HG02623 (cell line): Measurements from ENCODE around the gene SPON1.
"Not testable (repeated sequence)": the region's sequence is repeated elsewhere in the genome, so short reads cannot be mapped to it uniquely, and the experiment has no call there.

Experiments
- ATAC-seq: cut with Tn5 transposase; IDR thresholded peaks from one replicate; pipeline ENCODE4 v1.9.1; 2021; ENCODE audit warnings: moderate library complexity; ENCODE audit not compliant: unreplicated experiment

SPON1 gene

DNA sequence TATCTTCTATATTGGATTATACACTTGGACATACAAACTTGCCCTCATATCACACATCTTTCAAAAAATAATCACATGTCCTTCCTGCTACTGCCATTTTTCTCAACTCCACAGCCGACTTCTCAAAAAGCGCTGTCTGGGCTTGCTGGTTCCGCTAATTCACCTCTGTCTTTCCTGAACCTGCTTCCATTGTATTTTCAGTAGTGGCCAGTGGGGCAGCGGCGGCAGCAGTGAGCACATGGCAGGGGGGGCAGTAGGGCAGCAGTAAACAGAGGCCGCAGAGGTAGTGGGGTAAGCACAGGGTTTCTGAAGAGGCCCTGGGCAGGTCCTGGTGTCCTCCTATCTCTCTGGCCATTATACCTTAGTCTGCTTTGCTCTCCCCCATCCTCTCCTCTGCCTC lies 270.1 kb downstream of the SPON1 start:
- no peak for ATAC-seq

DNA sequence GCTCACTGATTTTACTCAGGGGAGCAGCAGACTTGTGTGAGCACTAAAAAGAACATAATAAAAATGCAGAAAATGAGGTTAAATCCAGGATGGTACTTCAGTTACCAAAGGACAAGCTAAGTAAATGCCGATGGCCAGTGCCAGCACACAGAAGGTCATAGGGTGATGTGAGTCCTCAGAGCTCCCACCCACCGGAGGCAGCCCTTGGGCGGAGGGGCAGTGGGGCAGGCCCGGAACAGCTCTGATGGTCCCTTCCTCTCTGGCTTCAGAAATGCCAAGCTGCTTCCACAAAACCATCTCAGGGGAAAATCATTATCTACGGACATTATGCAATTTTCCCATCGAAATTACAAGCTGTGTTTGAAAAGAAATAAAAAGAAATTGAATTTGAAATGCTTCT lies 271.9 kb downstream of the SPON1 start:
- ATAC-seq, result no peak

DNA sequence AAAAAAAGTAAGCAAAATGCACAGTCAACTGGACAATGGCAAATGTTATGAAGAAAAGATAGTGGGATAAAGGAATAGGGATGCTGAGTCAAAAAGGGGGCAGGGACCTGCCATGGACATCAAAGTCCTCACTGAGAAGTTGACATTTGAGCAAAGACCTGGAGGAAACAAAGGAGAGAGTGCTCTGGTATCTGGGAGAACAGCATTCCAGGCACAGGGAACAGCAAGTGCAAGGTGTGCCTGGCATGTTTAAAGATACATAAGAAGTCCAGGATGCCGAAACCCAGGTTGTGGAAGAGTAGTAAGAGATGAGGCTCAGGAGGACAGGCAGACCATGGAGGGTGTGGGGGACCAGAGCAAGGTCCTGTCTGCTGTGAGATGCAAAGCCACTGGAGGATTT lies 273.2 kb downstream of the SPON1 start:
- ATAC-seq, result no peak

DNA sequence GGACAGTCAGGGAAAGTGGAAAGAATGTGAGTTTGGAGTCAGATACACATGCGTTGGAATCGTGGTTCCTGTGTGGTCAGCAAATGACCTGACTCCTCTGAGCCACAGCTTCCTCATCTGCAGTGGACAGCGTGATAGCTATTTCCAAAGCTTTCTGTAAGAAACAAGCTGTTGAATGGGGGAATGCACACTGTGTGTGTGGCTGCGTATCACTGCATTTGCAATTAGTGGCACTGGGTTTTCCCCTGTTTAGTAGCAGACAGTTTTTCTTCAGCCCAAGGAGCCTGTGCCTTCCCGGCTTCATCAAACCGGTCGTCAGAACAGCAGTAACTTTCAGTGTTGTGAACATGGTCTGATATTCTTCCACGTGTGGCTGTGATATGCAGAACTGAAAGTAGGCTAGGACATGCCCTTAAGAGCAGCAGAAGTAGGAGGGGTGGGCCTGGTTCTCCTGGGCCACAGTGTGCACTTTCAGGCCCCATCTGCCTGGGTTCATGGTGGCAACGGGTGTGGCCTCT lies 275.0 kb downstream of the SPON1 start:
- peak; percentile 95 for ATAC-seq

DNA sequence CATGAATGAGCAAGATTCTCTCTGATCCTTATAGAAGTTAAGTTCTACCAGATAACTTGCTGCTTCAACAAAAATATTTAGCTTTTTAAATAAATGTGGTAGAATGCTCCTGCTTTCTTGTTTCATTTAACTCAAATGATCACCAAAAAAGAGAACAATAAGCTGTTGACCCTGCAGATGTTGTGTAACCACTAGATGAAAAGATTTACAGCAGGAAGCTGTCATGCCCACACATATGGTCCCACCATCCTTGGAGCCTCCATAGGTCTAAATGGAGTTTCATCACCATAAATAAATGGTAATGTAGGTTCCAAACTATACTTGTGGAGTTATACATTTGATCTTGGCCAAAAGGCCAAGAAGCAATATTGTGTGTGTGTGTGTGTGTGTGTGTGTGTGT lies 277.7 kb downstream of the SPON1 start:
- no peak for ATAC-seq

DNA sequence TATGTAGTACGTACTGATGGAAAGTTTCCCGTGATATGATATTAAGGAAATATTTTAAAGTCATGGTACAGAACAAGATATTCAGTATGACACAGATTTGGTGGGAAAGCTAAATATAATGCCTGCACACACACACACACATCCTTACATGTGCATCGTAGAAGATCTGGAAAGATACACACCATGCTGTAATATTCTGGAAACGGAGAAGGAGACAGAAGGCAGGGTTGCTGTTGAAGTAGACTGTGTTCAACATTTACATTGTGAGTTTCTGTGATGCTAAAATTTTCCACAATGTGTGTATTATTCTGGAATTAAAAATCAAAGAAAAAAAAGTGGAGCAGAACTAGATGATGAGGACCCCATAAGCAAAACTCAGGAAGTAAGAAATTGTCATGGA lies 278.4 kb downstream of the SPON1 start:
- no peak for ATAC-seq

DNA sequence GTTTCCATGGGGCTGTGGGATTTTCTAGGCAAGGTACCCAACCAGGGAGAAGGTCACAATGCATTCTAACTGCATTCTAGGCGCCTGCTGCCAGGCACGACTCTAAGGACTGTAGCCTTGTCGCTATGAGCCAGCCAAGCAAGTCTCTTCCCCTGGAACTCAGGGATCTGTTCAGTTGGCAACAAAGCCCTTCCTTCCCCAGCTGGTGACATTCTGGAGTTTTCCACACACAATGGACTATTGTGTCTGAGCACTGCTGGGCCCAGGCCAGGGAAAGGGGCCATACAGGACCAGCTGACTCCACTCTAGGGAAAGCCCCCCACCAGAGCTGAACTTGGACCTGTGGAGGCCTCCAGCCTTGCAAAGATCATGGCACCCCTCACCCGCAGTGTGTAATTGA lies 279.7 kb downstream of the SPON1 start:
- ATAC-seq, result no peak

DNA sequence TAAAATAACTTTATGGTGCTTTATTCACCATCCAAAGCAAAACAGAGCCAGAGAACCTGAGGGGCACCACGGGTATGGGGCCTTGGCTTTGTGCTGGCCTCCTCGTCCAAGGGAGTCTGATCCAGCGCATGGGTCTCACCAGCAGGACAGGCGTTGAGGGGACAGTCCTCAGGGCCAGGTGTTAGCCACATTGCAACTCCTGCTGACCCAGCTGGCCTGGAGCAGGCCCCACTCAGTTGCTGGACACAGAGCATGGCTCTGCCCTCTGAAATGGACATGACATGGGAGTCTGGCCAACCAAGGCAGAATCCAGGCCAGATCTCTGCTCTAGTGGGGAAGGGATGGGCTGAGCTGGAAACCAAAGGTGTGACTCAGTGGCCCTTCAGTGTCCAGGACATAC lies 280.2 kb downstream of the SPON1 start:
- ATAC-seq, result no peak

DNA sequence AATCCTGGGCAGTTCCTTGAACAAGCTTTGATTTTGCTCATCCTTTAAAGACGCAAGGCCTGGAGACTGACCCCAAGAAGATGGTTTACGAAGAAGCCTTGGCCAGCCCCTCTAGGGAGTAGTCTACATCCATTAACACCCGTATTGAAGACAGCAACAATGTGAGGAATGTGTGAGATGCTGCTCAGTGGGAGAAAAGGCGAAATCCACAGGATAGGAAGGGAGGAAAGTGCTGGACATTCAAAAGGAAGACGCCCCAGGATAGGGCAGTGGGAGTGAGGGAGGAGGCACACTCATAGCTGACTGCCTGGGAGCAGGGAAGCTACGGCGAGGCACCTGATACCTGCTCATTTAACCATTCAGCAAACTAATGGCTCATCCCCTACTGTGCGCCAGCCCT lies 282.4 kb downstream of the SPON1 start:
- no peak for ATAC-seq

DNA sequence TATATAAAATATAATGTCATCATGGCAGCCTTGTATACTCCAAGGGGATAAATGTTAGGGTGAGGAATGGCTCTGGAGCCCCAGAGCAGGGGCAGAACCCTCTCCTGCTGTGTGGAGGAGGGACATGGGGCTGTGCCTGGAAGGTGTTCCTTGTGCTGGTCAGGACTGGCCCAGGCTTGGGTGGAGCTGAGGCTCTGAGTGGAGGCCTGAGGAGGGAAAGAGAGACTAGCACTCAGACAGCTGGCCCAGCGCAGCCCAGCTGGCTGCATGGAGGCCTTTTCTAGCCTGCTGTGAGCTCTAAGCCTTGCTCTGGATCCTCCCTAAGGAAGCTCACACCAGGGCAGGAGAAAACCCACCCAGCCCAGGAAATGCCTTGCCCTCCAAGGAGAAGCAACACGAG lies 282.9 kb downstream of the SPON1 start:
- ATAC-seq, result no peak

DNA sequence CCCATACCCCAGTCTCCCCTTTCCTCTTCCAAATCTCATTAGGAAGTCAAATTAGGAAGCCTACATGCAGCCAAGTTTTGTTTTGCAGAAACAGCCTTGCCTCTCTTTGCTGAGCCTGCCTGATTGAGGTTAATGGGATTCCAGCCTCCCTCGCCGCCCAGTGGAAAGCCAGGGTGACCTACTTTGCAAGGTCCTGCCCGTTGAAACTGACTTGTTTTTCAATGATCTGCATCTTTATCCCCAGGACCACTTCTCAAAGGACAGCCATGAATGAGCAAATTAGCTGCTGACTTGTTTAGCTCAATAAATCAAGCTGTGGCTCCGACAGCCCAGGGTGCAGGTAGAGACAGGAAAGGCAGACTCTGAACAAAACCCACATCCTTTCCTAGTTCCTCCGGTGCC lies 286.1 kb downstream of the SPON1 start:
- ATAC-seq, result no peak

DNA sequence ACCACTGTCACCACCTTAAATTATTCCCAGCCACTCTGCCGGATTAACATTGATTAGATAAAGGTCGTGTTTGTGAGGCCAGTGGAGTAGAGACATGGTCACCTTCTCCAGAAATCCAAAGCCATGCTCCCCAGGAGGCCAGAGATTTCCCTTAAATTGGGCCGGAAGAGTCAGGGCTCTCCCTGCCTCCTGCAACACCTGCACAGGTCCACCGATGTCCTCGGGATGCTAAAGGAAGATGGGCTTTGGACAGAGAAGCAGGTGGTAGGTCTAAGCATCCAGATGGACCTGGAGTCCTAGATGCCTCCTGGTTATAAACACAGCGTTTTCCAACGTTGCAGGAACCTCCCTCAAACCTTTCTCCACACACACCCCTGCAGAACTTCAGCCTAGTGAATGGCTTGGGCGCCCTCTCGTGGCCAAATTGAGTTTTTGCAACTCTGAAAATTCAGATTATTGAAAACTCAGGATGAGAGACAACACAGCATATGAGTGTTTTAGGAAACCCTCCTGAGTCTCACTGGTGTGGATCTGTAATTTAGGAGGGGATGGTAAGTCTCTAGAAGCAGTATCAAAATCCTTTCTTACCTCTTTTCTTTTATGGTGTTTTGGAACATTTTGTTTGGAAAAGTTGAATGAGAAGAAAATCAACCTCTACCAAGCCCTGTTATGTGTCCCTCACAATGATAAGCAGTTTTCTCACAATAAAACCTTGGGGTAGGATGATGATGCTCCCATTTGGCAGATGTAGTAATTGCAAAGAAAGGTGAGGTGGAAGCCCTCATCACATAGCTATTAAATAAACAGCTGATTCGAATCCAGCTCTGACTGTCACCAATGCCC lies 286.8 kb downstream of the SPON1 start:
- no peak for ATAC-seq

DNA sequence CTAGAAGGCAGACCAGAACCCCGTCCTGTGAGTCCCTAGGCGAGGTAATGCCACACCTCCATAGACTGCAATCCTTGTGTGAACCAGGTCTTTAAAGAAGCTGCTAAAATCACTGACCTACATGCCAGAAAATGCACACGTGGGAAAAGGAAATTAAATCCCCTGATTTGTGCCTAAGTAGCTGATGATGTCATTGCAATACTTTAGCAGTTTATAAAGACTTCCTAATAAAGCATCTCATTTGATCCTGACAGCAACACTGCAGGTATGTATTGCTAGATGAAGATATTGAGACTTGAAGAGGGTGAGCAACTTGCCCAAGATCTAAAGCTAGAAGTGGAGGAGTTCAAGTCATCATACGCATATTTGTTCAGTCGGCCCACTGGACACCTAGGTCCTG lies 289.2 kb downstream of the SPON1 start:
- no peak for ATAC-seq

DNA sequence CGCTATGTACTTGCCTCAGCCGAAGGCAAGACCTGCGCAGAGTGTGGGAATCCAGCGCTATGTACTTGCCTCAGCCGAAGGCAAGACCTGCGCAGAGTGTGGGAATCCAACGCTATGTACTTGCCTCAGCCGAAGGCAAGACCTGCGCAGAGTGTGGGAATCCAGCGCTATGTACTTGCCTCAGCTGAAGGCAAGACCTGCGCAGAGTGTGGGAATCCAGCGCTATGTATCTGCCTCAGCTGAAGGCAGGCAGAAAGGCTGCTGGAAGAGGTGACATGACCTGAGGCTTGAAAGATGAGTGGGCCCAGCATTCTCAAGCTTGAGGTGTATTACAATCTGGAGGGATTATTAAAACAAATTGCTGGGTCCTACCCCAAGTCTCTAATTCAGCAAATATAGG lies 290.0 kb downstream of the SPON1 start:
- not testable (repeated sequence) for ATAC-seq

DNA sequence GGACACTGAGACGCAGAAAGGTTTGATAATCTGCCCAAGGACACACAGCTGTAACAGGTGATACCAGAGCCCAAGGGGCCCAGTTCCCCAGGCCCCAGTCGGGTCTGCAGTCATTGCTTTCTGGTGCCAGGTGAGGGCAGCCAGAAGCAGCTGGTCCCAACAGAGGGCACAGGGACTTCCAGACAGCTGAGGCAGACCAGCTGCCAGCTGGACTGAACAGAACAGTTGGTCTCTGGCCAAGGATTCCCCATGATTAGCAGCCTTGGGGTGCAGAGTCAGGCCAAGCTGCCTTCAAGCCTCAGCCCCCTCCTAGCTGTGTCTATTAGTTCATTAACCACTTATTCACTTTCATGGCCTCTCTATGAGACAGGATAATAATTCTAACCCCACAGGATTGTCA lies 290.9 kb downstream of the SPON1 start:
- no peak for ATAC-seq

DNA sequence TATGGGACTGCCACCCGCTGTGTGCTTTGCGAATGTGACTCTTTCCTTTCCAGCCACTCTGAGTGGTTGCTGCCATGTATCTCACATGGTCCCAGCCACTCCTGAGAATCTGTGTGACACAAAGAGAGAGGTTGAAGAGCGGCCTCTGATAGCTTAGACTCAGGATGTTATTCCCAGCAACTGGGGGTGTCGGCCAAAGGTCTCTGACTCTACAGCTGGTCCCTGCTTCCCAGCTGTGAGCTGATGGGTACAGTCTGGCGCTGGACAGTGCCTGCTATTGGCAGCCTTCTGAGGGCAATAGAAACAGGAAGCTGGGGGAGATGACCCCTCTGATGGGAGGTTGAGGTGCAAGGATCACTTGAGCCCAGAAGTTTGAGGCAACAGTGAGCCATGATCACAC lies 291.3 kb downstream of the SPON1 start:
- ATAC-seq, result no peak

DNA sequence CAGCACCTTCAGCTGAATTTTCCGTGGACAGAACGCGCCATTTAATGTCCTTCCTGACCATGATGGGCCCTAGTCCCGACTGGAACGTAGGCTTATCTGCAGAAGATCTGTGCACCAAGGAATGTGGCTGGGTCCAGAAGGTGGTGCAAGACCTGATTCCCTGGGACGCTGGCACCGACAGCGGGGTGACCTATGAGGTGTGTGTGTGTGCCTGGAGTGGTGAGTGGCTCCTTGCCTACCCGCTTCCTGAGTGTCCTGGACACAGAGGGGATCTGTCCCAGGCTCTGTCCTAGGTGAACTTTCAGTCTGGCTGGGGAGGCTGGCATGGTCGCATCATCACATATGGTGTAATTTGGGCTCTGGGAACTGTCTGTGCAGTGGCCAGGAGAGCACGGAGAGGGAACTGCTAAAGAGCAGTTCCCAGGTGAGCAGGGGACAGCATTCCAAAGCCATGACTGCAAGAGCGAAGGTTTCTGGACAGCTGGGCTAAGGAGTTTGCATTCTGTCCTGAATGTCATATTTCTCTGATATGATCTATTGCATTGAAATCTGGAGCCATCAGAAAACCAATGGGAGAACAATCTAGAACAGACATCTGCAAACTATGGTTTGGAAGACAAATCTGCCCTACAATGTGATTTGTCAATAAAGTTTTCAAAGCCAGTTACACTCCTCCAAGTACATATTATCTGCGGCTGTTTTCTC lies 292.2 kb downstream of the SPON1 start:
- ATAC-seq, result no peak

DNA sequence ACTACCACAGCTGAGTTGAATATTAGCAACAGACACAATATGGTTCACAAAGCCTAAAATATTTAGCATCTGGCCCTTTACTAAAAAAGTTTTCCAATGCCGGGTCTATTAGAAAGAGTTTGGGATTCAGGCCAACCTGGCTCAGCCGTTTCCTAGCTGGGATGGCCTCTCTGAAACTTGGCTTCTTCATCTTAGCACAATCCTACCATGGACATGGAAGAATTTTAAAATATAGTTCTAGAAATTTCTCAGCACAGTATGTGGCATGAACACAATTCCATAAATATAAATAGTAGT lies 292.7 kb downstream of the SPON1 start:
- no peak for ATAC-seq

DNA sequence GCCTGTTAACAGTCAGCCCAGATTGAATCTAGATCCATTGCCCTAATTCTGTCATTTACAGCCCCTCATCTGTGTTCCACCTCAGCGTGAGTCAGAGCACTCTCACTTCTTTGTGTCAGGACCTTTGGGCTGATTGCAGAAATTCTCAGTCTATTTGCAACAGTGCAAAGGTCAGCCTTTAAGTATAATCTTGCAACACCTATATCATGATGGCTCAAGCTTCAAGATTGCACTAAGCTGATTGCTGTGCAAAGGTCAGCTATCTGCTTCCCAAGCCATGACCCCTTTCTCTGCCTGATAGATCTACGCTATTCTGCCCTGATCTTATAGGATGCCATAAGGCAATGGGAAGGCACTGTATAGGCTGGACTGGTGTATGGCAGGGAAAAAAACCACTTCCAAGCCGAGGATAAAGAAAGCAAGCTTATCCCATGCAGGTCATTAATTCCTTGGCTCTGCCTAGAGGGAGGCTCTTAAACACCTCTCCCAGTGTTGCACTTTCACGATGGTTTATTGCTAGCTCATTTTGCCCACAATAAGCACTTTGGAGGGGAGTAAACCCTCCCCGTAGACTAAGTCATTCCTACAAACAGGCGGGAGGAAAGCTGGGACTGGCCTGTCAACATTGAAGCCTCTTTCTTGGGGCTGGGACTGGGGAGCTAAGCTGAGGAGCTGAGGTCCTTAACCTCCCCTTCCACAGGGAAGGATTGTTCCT lies 295.9 kb downstream of the SPON1 start:
- no peak for ATAC-seq

DNA sequence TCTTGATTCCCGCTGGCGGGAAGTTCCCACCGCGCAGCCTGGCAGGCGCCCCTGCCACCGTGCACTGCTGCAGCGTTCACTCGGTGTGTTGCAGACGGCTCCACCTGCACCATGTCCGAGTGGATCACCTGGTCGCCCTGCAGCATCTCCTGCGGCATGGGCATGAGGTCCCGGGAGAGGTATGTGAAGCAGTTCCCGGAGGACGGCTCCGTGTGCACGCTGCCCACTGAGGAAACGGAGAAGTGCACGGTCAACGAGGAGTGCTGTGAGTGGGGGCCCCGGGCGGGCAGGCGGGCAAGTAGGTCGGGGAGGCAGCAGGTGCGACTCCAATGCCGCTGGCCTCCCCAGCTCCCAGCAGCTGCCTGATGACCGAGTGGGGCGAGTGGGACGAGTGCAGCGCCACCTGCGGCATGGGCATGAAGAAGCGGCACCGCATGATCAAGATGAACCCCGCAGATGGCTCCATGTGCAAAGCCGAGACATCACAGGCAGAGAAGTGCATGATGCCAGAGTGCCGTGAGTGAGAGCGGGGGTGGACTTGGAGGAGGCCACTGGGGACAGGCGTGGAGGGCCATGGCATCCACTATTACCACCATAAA lies 296.8 kb downstream of the SPON1 start:
- no peak for ATAC-seq

DNA sequence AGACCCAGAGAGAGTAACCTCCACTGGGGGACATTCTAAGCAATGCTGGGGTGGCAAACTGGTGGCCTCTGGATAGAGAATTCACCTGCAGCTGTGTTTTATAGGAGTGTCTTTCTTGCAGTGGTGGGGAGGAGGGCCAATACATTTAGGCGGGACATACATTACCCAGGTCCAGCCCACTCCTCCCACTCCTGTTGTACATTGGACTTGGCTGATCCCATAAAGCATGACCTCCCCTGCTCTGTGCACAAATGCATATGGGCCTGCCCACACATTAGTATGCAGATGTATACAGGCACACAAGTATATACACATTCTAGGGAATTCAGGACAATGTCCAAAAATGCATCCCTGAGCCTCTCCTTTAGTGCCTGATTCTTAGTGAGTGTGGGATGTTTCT lies 297.4 kb downstream of the SPON1 start:
- ATAC-seq, result no peak

DNA sequence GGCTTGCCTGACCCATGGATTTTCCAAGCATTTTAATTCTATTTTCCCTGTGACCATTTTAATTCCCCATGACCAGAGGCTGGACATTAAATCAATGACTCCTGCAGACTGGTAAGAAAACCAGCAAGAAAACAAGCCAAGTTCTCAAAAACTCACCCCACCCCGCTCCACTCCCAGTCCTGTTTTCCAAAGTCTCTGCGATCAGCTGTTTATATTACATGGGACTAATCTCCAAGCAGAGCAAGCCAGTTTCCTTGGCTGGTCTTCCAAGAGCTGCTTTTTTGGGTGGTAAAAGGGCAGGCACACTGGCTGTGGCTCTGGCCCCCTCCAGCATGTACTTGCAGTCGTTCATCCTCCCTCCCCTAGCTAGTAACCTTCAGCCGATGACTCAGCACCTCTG lies 298.5 kb downstream of the SPON1 start:
- ATAC-seq, result no peak
